Stimulated activated memory B cell treated with anti-CD40 and anti-IgM and Interleukin-4, amounts not matched to agents 10 μg/mL and 1 μg/mL and 100 μg/mL, for 72 hours (primary cell): ENCODE data around the gene KCND2.

Source experiments
- ATAC-seq: fragments of 150-1000 bp; cut with Tn5 transposase; 2 replicates; pipeline ENCODE4 v1.10.0; 2021
- H3K27ac Mint-ChIP-seq: one replicate; pipeline ENCODE4 v1.8.0; 2022; ENCODE audit warnings: mild to moderate bottlenecking, mixed read lengths
- H3K27me3 Mint-ChIP-seq: one replicate; pipeline ENCODE4 v1.8.0; 2022; ENCODE audit warnings: mixed read lengths
- H3K36me3 Mint-ChIP-seq: one replicate; pipeline ENCODE4 v1.8.0; 2022; ENCODE audit warnings: mixed read lengths
- H3K4me1 Mint-ChIP-seq: one replicate; pipeline ENCODE4 v1.8.0; 2022; ENCODE audit warnings: mixed read lengths
- H3K4me3 Mint-ChIP-seq: one replicate; pipeline ENCODE4 v1.8.0; 2022; ENCODE audit warnings: mild to moderate bottlenecking, moderate library complexity, mixed read lengths
- H3K9me3 Mint-ChIP-seq: one replicate; pipeline ENCODE4 v1.8.0; 2022; ENCODE audit warnings: mixed read lengths

KCND2 gene

GRCh38 chr7:120417244-120417979, 144.4 kb downstream of the KCND2 start:
- no peak for ATAC-seq
- no peaks in the 10 kb centered on the region for H3K36me3 Mint-ChIP-seq
- H3K27me3 Mint-ChIP-seq: no peaks in the 10 kb centered on the region
- H3K4me3 Mint-ChIP-seq: no peak overlapping the region
- no peaks in the 10 kb centered on the region for H3K4me1 Mint-ChIP-seq
- H3K27ac Mint-ChIP-seq: no peak overlapping the region
- H3K9me3 Mint-ChIP-seq: no peaks in the 10 kb centered on the region

- Mint-ChIP-seq H3K27me3 (no peaks in the 10 kb centered on the region), H3K27ac (no peak overlapping the region), H3K9me3 (no peaks in the 10 kb centered on the region)
These were observed 148.2 kb downstream of the KCND2 start for GRCh38 chr7:120421151-120421651.

GRCh38 chr7:120431016-120431415, 158.0 kb downstream of the KCND2 start:
- no peak for ATAC-seq
- no peaks in the 10 kb centered on the region for H3K27me3 Mint-ChIP-seq
- no peaks in the 10 kb centered on the region for H3K36me3 Mint-ChIP-seq
- no peak overlapping the region for H3K4me3 Mint-ChIP-seq
- H3K4me1 Mint-ChIP-seq: no peaks in the 10 kb centered on the region
- H3K27ac Mint-ChIP-seq: no peak overlapping the region
- H3K9me3 Mint-ChIP-seq: peaks cover 9% of the 10 kb centered on the region

More at GRCh38 chr7:120421151-120421651, 148.2 kb downstream of the KCND2 start:
- Mint-ChIP-seq H3K36me3 (no peaks in the 10 kb centered on the region), H3K4me1 (no peaks in the 10 kb centered on the region), H3K4me3 (no peak overlapping the region)
- ATAC-seq: peak; percentile 71

GRCh38 chr7:120436487-120437060, 163.6 kb downstream of the KCND2 start:
- no peak overlapping the region for H3K4me3 Mint-ChIP-seq
- H3K4me1 Mint-ChIP-seq: no peaks in the 10 kb centered on the region
- no peak overlapping the region for H3K27ac Mint-ChIP-seq
- H3K27me3 Mint-ChIP-seq: no peaks in the 10 kb centered on the region
- H3K36me3 Mint-ChIP-seq: no peaks in the 10 kb centered on the region
- ATAC-seq: no peak
- peaks cover 2% of the 10 kb centered on the region for H3K9me3 Mint-ChIP-seq

GRCh38 chr7:120441850-120442249, 168.9 kb downstream of the KCND2 start:
- no peak for ATAC-seq
- no peak overlapping the region for H3K4me3 Mint-ChIP-seq
- H3K27me3 Mint-ChIP-seq: no peaks in the 10 kb centered on the region
- H3K36me3 Mint-ChIP-seq: no peaks in the 10 kb centered on the region
- H3K27ac Mint-ChIP-seq: no peak overlapping the region
- peaks cover 3% of the 10 kb centered on the region for H3K9me3 Mint-ChIP-seq
- H3K4me1 Mint-ChIP-seq: no peaks in the 10 kb centered on the region

GRCh38 chr7:120442838-120443237, 169.9 kb downstream of the KCND2 start:
- no peak overlapping the region for H3K27ac Mint-ChIP-seq
- no peak for ATAC-seq
- H3K4me1 Mint-ChIP-seq: no peaks in the 10 kb centered on the region
- no peaks in the 10 kb centered on the region for H3K36me3 Mint-ChIP-seq
- no peak overlapping the region for H3K4me3 Mint-ChIP-seq
- H3K9me3 Mint-ChIP-seq: peaks cover 3% of the 10 kb centered on the region
- H3K27me3 Mint-ChIP-seq: no peaks in the 10 kb centered on the region

GRCh38 chr7:120444650-120445049, 171.7 kb downstream of the KCND2 start:
- ATAC-seq: no peak
- H3K36me3 Mint-ChIP-seq: no peaks in the 10 kb centered on the region
- no peaks in the 10 kb centered on the region for H3K27me3 Mint-ChIP-seq
- H3K27ac Mint-ChIP-seq: no peak overlapping the region
- no peaks in the 10 kb centered on the region for H3K4me1 Mint-ChIP-seq
- peaks cover 3% of the 10 kb centered on the region for H3K9me3 Mint-ChIP-seq
- H3K4me3 Mint-ChIP-seq: no peak overlapping the region

- H3K4me1 Mint-ChIP-seq: no peaks in the 10 kb centered on the region
- no peak overlapping the region for H3K4me3 Mint-ChIP-seq
- no peak for ATAC-seq
- H3K27me3 Mint-ChIP-seq: no peaks in the 10 kb centered on the region
- H3K27ac Mint-ChIP-seq: no peak overlapping the region
- peaks cover 3% of the 10 kb centered on the region for H3K9me3 Mint-ChIP-seq
- H3K36me3 Mint-ChIP-seq: no peaks in the 10 kb centered on the region
These were observed 172.3 kb downstream of the KCND2 start for GRCh38 chr7:120445276-120445675.

GRCh38 chr7:120452665-120453064, 179.7 kb downstream of the KCND2 start:
- no peak overlapping the region for H3K27ac Mint-ChIP-seq
- H3K27me3 Mint-ChIP-seq: no peaks in the 10 kb centered on the region
- no peaks in the 10 kb centered on the region for H3K4me1 Mint-ChIP-seq
- H3K36me3 Mint-ChIP-seq: no peaks in the 10 kb centered on the region
- no peak overlapping the region for H3K4me3 Mint-ChIP-seq
- ATAC-seq: no peak
- peaks cover 17% of the 10 kb centered on the region for H3K9me3 Mint-ChIP-seq

- no peak for ATAC-seq
- Mint-ChIP-seq H3K4me3 (no peak overlapping the region), H3K4me1 (no peaks in the 10 kb centered on the region), H3K27ac (no peak overlapping the region), H3K27me3 (no peaks in the 10 kb centered on the region), H3K9me3 (peaks cover 25% of the 10 kb centered on the region), H3K36me3 (no peaks in the 10 kb centered on the region)
These were observed 183.7 kb downstream of the KCND2 start for GRCh38 chr7:120456699-120457098.

GRCh38 chr7:120460949-120461348, 188.0 kb downstream of the KCND2 start:
- H3K27me3 Mint-ChIP-seq: no peaks in the 10 kb centered on the region
- H3K4me3 Mint-ChIP-seq: no peak overlapping the region
- H3K4me1 Mint-ChIP-seq: no peaks in the 10 kb centered on the region
- peaks cover 20% of the 10 kb centered on the region for H3K9me3 Mint-ChIP-seq
- no peaks in the 10 kb centered on the region for H3K36me3 Mint-ChIP-seq
- no peak overlapping the region for H3K27ac Mint-ChIP-seq
- ATAC-seq: no peak

GRCh38 chr7:120462991-120463390, 190.0 kb downstream of the KCND2 start:
- Mint-ChIP-seq H3K9me3 (peaks cover 8% of the 10 kb centered on the region), H3K27ac (no peak overlapping the region), H3K4me3 (no peak overlapping the region), H3K27me3 (no peaks in the 10 kb centered on the region), H3K4me1 (no peaks in the 10 kb centered on the region), H3K36me3 (no peaks in the 10 kb centered on the region)
- ATAC-seq: no peak

- Mint-ChIP-seq H3K4me1 (no peaks in the 10 kb centered on the region), H3K9me3 (peaks cover 5% of the 10 kb centered on the region), H3K27me3 (no peaks in the 10 kb centered on the region), H3K27ac (no peak overlapping the region), H3K36me3 (no peaks in the 10 kb centered on the region), H3K4me3 (no peak overlapping the region)
- no peak for ATAC-seq
These were observed 191.1 kb downstream of the KCND2 start for GRCh38 chr7:120464104-120464503.

- H3K9me3 Mint-ChIP-seq: peaks cover 6% of the 10 kb centered on the region
- no peak overlapping the region for H3K27ac Mint-ChIP-seq
- no peaks in the 10 kb centered on the region for H3K36me3 Mint-ChIP-seq
- no peak for ATAC-seq
- H3K4me3 Mint-ChIP-seq: no peak overlapping the region
- no peaks in the 10 kb centered on the region for H3K27me3 Mint-ChIP-seq
- H3K4me1 Mint-ChIP-seq: no peaks in the 10 kb centered on the region
These were observed 194.7 kb downstream of the KCND2 start for GRCh38 chr7:120467676-120468075.

- H3K36me3 Mint-ChIP-seq: no peaks in the 10 kb centered on the region
- no peaks in the 10 kb centered on the region for H3K27me3 Mint-ChIP-seq
- ATAC-seq: no peak
- no peak overlapping the region for H3K4me3 Mint-ChIP-seq
- no peak overlapping the region for H3K27ac Mint-ChIP-seq
- peaks cover 5% of the 10 kb centered on the region for H3K9me3 Mint-ChIP-seq
- no peaks in the 10 kb centered on the region for H3K4me1 Mint-ChIP-seq
These were observed 195.6 kb downstream of the KCND2 start for GRCh38 chr7:120468611-120469010.

- H3K36me3 Mint-ChIP-seq: no peaks in the 10 kb centered on the region
- no peak overlapping the region for H3K4me3 Mint-ChIP-seq
- H3K27me3 Mint-ChIP-seq: no peaks in the 10 kb centered on the region
- ATAC-seq: peak; percentile 18
- peaks cover 3% of the 10 kb centered on the region for H3K9me3 Mint-ChIP-seq
- H3K27ac Mint-ChIP-seq: no peak overlapping the region
- H3K4me1 Mint-ChIP-seq: no peaks in the 10 kb centered on the region
These were observed 199.9 kb downstream of the KCND2 start for GRCh38 chr7:120472892-120473291.
